H1 (cell line): Measurements from ENCODE around the gene THADA. TPM values are rescaled to one million over a fixed set of nuclear protein-coding genes. Genes with fewer than 3 reads are reported as not detected.

Source experiments
- MAFK ChIP-seq: IDR thresholded peaks from 2 replicates; pipeline ENCODE4 v1.6.1; 2012; ENCODE audit warnings: low read depth, mild to moderate bottlenecking, improper control_type of control experiment, low read length
- RFX5 ChIP-seq: IDR thresholded peaks from 2 replicates; pipeline ENCODE4 v1.6.1; 2011; ENCODE audit warnings: low read depth, low read length, improper control_type of control experiment, borderline replicate concordance
- RXRA ChIP-seq: IDR thresholded peaks from 2 replicates; pipeline ENCODE4 v1.6.1; 2011; ENCODE audit warnings: low read depth, mild to moderate bottlenecking, low read length, moderate library complexity; ENCODE audit not compliant: insufficient read depth
- polyA plus RNA-seq, 7 experiments: library from polyadenylated mRNA; depleted of rRNA in 3 of 7; stranded (reverse) in 5 of 7; unstranded in 2 of 7; fragments of >200 nt in 5 of 7; fragments of 200-250 nt in 2 of 7; gene quantifications; 1 replicate in 5 of 7; 2 replicates in 1 of 7; 4 replicates in 1 of 7; pipeline versions ENCODE4 v1.2.1 to v1.2.3, GENCODE V29; 2011 to 2013; ENCODE audit warnings: missing spikeins in 2 of 7, mixed read lengths in 2 of 7
- total RNA-seq: library from RNA; stranded (reverse); fragmentation: NEBNext Ultra II Directional; extraction: Animal tissue kit (Norgen Biotek cat#: 25700); gene quantifications from 2 replicates; pipeline ENCODE4 v1.2.1, GENCODE V29; 2021

The THADA gene
- total and polyA plus RNA-seq, 2 of the 8 experiments (the other 6 are each of a cell fraction or from before 2014, with no cell fraction given): 22.4 to 26.8 TPM

GRCh38 chr2:43323857-43324256 is 272.0 kb downstream of the THADA start (continued):
- no peak for TF ChIP-seq MAFK
- no peak for TF ChIP-seq RFX5
- no peak for TF ChIP-seq RXRA
